Epidermal melanocyte (primary cell): ENCODE measurements around the gene GTF3C1.

ENCODE experiments used
- DNase-seq: peaks from one replicate; pipeline ENCODE4 v3.0.0; 2011; ENCODE audit warnings: low spot score; ENCODE audit not compliant: insufficient read length

Gene GTF3C1

GRCh38 chr16:27568077-27568476, 18.4 kb upstream of the GTF3C1 start:
- DNase-seq = no peak

GRCh38 chr16:27566417-27566816, 16.7 kb upstream of the GTF3C1 start:
- DNase-seq = no peak

- no peak for DNase-seq
Observed at GRCh38 chr16:27564224-27564623, 14.5 kb upstream of the GTF3C1 start.

- no peak for DNase-seq
Observed at GRCh38 chr16:27561216-27561615, 11.5 kb upstream of the GTF3C1 start.

GRCh38 chr16:27558932-27559331, 9.2 kb upstream of the GTF3C1 start:
- no peak for DNase-seq

GRCh38 chr16:27558434-27558833, 8.7 kb upstream of the GTF3C1 start:
- DNase-seq = no peak

- DNase-seq = no peak
Observed at GRCh38 chr16:27556471-27556870, 6.8 kb upstream of the GTF3C1 start.

- no peak for DNase-seq
Observed at GRCh38 chr16:27551036-27551435, 1.3 kb upstream of the GTF3C1 start.

- no peak for DNase-seq
Observed at GRCh38 chr16:27550582-27550920, 838 bp upstream of the GTF3C1 start.

- no peak for DNase-seq
Observed at GRCh38 chr16:27549464-27549745, 308 bp downstream of the GTF3C1 start.

GRCh38 chr16:27547851-27548250, 1.9 kb downstream of the GTF3C1 start:
- no peak for DNase-seq

- peak; percentile 69 for DNase-seq
Observed at GRCh38 chr16:27547134-27547533, 2.6 kb downstream of the GTF3C1 start.

GRCh38 chr16:27544671-27545070, 5.0 kb downstream of the GTF3C1 start:
- DNase-seq = no peak

- no peak for DNase-seq
Observed at GRCh38 chr16:27543801-27544200, 5.9 kb downstream of the GTF3C1 start.

- DNase-seq = no peak
Observed at GRCh38 chr16:27539636-27540035, 10.1 kb downstream of the GTF3C1 start.

GRCh38 chr16:27539120-27539519, 10.6 kb downstream of the GTF3C1 start:
- no peak for DNase-seq

GRCh38 chr16:27538528-27538927, 11.2 kb downstream of the GTF3C1 start:
- DNase-seq = no peak

- DNase-seq = no peak
Observed at GRCh38 chr16:27534256-27534655, 15.5 kb downstream of the GTF3C1 start.

- no peak for DNase-seq
Observed at GRCh38 chr16:27531826-27532800, 17.6 kb downstream of the GTF3C1 start.

- DNase-seq = no peak
Observed at GRCh38 chr16:27531186-27531585, 18.5 kb downstream of the GTF3C1 start.

GRCh38 chr16:27529962-27530361, 19.8 kb downstream of the GTF3C1 start:
- peak; percentile 40 for DNase-seq

GRCh38 chr16:27528294-27528693, 21.4 kb downstream of the GTF3C1 start:
- no peak for DNase-seq

GRCh38 chr16:27526180-27526579, 23.5 kb downstream of the GTF3C1 start:
- DNase-seq = no peak
